ENCODE results near the gene ARHGAP6. TPM values are rescaled to one million over a fixed set of nuclear protein-coding genes. Genes with fewer than 3 reads are reported as not detected.

Gene ARHGAP6
- total RNA-seq, 1 experiment from 2014 or later = 0.10 TPM

DNA sequence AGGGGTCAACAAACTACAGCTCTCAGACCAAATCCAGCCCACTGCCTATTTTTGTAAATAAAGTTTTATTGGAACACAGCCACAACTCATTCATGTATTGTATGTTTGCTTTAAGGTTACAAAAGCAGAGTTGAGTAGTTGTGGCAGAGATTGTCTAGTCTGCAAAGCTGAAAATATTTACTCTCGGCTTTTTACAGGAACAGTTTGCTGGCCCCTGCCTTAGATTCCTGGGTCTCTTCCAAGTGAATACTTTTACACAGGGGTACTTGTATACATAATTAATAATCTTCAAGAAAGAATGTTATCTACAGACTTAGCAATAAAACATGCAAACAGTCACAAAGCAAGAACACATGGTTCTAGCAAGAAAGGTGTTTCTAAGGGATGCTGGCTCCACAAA lies 218.3 kb downstream of the ARHGAP6 start:
- no peak for TF ChIP-seq EZH2 (IDR thresholded peaks at IDR 0.05)
- TF ChIP-seq TCF7L2 (IDR thresholded peaks at IDR 0.05; ENCODE audit: borderline replicate concordance, extremely low read depth, insufficient read depth, insufficient read length) = no peak
- TF ChIP-seq ZNF274 (IDR thresholded peaks at IDR 0.05; ENCODE audit: low read depth, low read length) = no peak
- TF ChIP-seq, protein P1, sequence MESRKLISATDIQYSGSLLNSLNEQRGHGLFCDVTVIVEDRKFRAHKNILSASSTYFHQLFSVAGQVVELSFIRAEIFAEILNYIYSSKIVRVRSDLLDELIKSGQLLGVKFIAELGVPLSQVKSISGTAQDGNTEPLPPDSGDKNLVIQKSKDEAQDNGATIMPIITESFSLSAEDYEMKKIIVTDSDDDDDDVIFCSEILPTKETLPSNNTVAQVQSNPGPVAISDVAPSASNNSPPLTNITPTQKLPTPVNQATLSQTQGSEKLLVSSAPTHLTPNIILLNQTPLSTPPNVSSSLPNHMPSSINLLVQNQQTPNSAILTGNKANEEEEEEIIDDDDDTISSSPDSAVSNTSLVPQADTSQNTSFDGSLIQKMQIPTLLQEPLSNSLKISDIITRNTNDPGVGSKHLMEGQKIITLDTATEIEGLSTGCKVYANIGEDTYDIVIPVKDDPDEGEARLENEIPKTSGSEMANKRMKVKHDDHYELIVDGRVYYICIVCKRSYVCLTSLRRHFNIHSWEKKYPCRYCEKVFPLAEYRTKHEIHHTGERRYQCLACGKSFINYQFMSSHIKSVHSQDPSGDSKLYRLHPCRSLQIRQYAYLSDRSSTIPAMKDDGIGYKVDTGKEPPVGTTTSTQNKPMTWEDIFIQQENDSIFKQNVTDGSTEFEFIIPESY (IDR thresholded peaks at IDR 0.05; ENCODE audit: extremely low read depth, insufficient replicate concordance, low read length) = no peak
- no peak for TF ChIP-seq FOSL1 (IDR thresholded peaks at IDR 0.05; ENCODE audit: low read depth)
- TF ChIP-seq EZH2phosphoT487 (IDR thresholded peaks at IDR 0.05; ENCODE audit: borderline replicate concordance) = no peak
- no peak for TF ChIP-seq POLR2A (IDR thresholded peaks at IDR 0.05; ENCODE audit: borderline replicate concordance, extremely low read depth, insufficient read depth, insufficient read length)
- TF ChIP-seq CBX3 (IDR thresholded peaks at IDR 0.05; ENCODE audit: low read depth) = no peak
- no peak for TF ChIP-seq YY1 (IDR thresholded peaks at IDR 0.05; ENCODE audit: extremely low read depth, insufficient replicate concordance, low read depth, low read length)
- no peak for TF ChIP-seq SP1 (IDR thresholded peaks at IDR 0.05; ENCODE audit: low read depth)
- TF ChIP-seq ELF1 (IDR thresholded peaks at IDR 0.05; ENCODE audit: borderline replicate concordance, low read depth) = no peak
- TF ChIP-seq, protein P2, sequence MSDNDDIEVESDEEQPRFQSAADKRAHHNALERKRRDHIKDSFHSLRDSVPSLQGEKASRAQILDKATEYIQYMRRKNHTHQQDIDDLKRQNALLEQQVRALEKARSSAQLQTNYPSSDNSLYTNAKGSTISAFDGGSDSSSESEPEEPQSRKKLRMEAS (IDR thresholded peaks at IDR 0.05) = no peak
- TF ChIP-seq SRF (IDR thresholded peaks at IDR 0.05; ENCODE audit: low read depth) = no peak
- no peak for TF ChIP-seq SIN3A (IDR thresholded peaks at IDR 0.05; ENCODE audit: low read depth)
- H3K9me3 ChIP-seq (ENCODE audit: control insufficient read depth in 1 of 2, insufficient read depth in 1 of 2, low read depth in 1 of 2, low read length in 2 of 2) = no peaks in the 10 kb centered on the region
- intact Hi-C loops (cut with micrococcal nuclease) = no loop called here
- no peaks in the 10 kb centered on the region for H3K27me3 ChIP-seq (ENCODE audit: insufficient read depth, low read length)
- H3K36me3 ChIP-seq (ENCODE audit: control insufficient read depth in 1 of 2, insufficient read depth in 2 of 2, low read length in 2 of 2) = no peaks in the 10 kb centered on the region
- H4K20me1 ChIP-seq (ENCODE audit: insufficient read depth) = no peaks in the 10 kb centered on the region
- CTCF ChIA-PET = no interaction called here
- no peak overlapping the region for H3K4me2 ChIP-seq (ENCODE audit: low read length)
- POLR2A ChIA-PET = no interaction called here
- H3K4me3 ChIP-seq (replicated peaks in 1 of 2; ENCODE audit: low read depth in 1 of 2, low read length in 2 of 2) = no peak overlapping the region
- no peak for DNase-seq (ENCODE audit: low read depth, low spot score)
- no peak overlapping the region for H2AFZ ChIP-seq (ENCODE audit: low read depth, low read length, poor library complexity, severe bottlenecking)
- no TSS peak for BruUV-seq (replicated peaks)
- RAD21 ChIA-PET (ENCODE audit: low non-redundant PET in 1 of 2, low total read pairs in 2 of 2, uncharacterized antibody in 2 of 2, unreplicated experiment in 2 of 2) = no interaction called here
- H3K4me1 ChIP-seq (ENCODE audit: control insufficient read depth in 1 of 2, insufficient read depth in 2 of 2, low read length in 2 of 2) = no peaks in the 10 kb centered on the region
- H3K27ac ChIP-seq (ENCODE audit: low read depth, low read length) = no peak overlapping the region
- H3K79me2 ChIP-seq (ENCODE audit: insufficient read depth, low read length) = no peaks in the 10 kb centered on the region
- no peak overlapping the region for H3K9ac ChIP-seq (ENCODE audit: low read length)
- ATAC-seq = no peak
- H3K9me2 ChIP-seq (ENCODE audit: insufficient read depth) = no peaks in the 10 kb centered on the region

All from HCT116 (cell line).